HG03039 (cell line): Measurements from ENCODE around the gene CT45A1.
"Not testable (repeated sequence)": the region's sequence is repeated elsewhere in the genome, so short reads cannot be mapped to it uniquely, and the experiment has no call there.

ENCODE experiments used
- ATAC-seq: cut with Tn5 transposase; IDR thresholded peaks from one replicate; pipeline ENCODE4 v1.9.1; 2021; ENCODE audit warnings: mild to moderate bottlenecking, moderate library complexity; ENCODE audit not compliant: unreplicated experiment

Gene CT45A1

GRCh38 chrX:135713183-135713689, at the start of gene CT45A1:
TSS of gene CT45A1 (plus strand) at chrX:135713639. CDS start at chrX:135718941, 5,302 bp downstream.
- ATAC-seq: not testable (repeated sequence)

- not testable (repeated sequence) for ATAC-seq
Observed at GRCh38 chrX:135672979-135673378, 40.5 kb upstream of the CT45A1 start.

- no peak for ATAC-seq
Observed at GRCh38 chrX:135688137-135688536, 25.3 kb upstream of the CT45A1 start.

- ATAC-seq: no peak
Observed at GRCh38 chrX:135695471-135695870, 18.0 kb upstream of the CT45A1 start.

- ATAC-seq: no peak
Observed at GRCh38 chrX:135697601-135698000, 15.8 kb upstream of the CT45A1 start.

- ATAC-seq: no peak
Observed at GRCh38 chrX:135698924-135699323, 14.5 kb upstream of the CT45A1 start.

GRCh38 chrX:135707880-135708279, 5.6 kb upstream of the CT45A1 start:
- ATAC-seq: no peak

GRCh38 chrX:135713795-135714194, 356 bp downstream of the CT45A1 start:
- ATAC-seq: no peak

GRCh38 chrX:135734666-135735065, 21.2 kb downstream of the CT45A1 start:
- not testable (repeated sequence) for ATAC-seq

GRCh38 chrX:135737366-135738071, 24.1 kb downstream of the CT45A1 start:
- ATAC-seq: no peak

- ATAC-seq: no peak
Observed at GRCh38 chrX:135740681-135741149, 27.3 kb downstream of the CT45A1 start.

GRCh38 chrX:135741192-135741715, 27.8 kb downstream of the CT45A1 start:
- ATAC-seq: no peak

- ATAC-seq: not testable (repeated sequence)
Observed at GRCh38 chrX:135744739-135745138, 31.3 kb downstream of the CT45A1 start.

GRCh38 chrX:135768091-135768490, 54.7 kb downstream of the CT45A1 start, which contains the start of gene CT45A3:
TSS of gene CT45A3 (minus strand) at chrX:135768191. CDS start at chrX:135764444, 3,747 bp downstream.
- ATAC-seq: not testable (repeated sequence)
